AG20443 (cell line): ENCODE results near the gene AGO1.
"Not testable (repeated sequence)": the region's sequence is repeated elsewhere in the genome, so short reads cannot be mapped to it uniquely, and the experiment has no call there.

ENCODE experiments used
- DNase-seq: peaks from one replicate; pipeline ENCODE4 v3.0.0; 2012; ENCODE audit warnings: low spot score, mixed read lengths

Gene AGO1

DNA sequence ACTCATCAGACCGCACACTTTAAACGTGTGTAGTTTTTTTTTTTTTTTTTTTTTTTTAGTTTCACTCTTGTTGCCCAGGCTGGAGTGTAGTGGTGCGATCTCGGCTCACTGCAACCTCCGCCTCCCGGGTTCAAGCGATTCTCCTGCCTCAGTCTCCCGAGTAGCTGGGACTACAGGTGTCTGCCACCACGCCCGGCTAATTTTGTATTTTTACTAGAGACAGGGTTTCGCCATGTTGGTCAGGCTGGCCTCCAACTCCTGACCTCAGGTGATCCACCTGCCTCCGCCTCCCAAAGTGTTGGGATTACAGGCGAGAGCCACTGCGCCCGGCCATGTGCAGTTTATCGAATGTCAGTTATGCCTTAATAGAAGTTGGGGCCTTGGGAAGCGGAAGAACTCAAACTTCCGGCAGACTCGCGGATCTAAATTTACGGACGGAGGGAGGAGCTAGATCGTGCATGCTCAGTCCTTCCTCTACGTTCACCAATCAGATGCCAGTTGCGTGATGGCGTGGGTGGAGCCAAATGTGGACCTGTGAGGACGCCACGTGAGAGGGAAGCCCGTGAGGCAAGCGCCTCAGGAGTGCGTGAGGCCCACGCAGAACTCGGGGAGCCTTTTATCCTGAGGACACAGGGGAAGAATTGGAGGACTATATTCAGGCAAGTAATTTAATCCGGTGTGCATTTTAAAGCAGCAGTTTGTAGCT is 13.6 kb upstream of the AGO1 start:
- not testable (repeated sequence) for DNase-seq

- no peak for DNase-seq
Measured at GRCh38 chr1:35870651-35871309, 12.2 kb upstream of the AGO1 start.

- no peak for DNase-seq
Measured at GRCh38 chr1:35873243-35873750, 9.7 kb upstream of the AGO1 start.

- DNase-seq: not testable (repeated sequence)
Measured at GRCh38 chr1:35874115-35874514, 8.9 kb upstream of the AGO1 start.

DNA sequence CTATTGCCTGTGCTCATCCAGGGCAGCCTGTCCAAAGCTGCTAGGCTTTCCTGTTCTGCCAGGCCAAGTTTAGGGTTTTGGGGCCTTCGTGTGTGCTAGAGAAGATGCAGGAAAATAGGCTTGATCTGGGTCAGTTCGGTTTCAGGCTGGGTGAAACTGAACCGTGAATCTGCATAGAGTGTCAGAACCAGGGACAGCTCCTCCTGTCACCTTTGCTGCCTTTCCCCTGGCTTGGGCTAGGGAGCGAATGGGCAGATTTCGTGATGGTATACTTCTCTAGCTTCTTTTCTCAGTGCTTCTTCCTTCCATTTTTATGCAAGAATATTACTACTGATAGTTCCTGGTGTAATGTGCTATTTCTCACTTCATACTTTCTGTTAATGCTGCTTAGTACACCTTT is 6.0 kb upstream of the AGO1 start:
- DNase-seq: peak; percentile 54

DNA sequence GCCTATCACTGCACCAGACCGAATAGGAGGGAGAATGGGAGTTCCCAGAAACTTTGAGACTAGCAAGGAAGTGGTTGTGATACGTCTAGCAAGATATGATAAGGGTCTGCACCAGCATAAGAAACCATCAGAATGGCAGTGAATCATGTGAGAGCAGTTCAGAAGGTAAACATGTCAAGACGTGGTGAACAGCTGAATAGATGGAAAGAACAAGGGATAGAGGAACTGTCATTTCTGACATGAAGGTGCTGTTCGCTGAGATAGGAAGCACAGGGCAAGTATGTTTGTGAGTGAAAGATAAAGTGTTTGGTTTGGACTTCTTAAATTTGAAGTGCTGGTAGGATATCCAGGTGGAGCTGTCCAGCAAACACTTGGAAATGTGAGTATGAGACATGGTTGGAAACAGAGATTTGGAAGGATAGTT is 1.1 kb upstream of the AGO1 start:
- DNase-seq: no peak

- no peak for DNase-seq
Measured at GRCh38 chr1:35882586-35882944, 444 bp upstream of the AGO1 start.

DNA sequence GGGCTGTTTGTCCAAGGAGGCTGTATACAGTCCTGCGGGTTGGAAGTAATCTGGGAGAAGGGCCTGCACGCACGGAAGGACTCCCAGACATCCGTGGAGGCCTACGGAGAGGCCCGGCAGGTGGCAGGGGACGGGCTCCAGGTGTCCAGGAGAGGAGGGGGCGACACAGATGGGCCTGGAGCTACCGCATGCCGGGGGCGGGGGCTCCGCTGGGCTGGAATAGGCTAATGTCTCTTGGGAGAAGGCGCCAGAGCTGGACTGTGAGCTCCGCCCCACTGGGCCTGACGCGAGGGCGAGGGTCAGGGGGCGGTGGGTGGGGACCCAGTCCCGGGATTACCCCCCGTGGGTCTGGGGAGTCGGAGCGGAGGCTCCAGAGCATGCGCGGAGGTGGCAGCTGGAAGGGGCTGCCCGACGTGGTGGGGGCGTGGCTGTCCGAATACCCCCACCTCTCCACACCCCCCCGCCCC is 659 bp downstream of the AGO1 start:
- DNase-seq: peak; percentile 80

GRCh38 chr1:35884934-35885333 is 1.9 kb downstream of the AGO1 start:
- no peak for DNase-seq

DNA sequence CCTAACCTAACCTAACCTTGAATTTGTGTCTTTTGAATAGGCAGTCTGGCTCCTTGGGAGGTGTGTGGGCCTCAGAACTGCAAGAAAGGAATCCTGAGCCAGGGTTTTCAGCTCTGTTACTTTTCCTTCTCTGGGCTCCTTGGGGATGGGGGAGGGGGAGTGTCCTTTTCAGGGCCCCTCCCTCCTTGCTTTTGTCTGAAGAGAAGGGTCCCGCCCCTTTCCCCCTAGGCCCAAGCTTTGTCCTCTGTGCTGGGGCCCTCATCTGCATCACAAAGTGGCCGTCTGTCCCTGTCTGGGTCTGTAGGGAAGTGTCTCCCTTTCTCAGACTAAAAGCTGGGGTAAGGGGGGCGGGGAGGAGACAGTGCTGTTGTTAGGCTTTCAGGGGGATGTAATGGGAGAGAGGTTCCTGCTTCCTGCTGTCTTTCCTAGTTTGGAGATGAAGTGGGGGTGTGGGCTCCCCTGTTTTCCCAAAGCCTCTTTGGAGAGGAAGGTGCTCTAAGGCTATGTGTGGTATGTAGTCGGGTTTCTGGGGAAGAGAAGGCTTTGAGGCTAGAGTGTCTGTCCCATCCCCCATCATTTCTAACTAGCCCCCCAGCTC is 3.1 kb downstream of the AGO1 start:
- no peak for DNase-seq

DNA sequence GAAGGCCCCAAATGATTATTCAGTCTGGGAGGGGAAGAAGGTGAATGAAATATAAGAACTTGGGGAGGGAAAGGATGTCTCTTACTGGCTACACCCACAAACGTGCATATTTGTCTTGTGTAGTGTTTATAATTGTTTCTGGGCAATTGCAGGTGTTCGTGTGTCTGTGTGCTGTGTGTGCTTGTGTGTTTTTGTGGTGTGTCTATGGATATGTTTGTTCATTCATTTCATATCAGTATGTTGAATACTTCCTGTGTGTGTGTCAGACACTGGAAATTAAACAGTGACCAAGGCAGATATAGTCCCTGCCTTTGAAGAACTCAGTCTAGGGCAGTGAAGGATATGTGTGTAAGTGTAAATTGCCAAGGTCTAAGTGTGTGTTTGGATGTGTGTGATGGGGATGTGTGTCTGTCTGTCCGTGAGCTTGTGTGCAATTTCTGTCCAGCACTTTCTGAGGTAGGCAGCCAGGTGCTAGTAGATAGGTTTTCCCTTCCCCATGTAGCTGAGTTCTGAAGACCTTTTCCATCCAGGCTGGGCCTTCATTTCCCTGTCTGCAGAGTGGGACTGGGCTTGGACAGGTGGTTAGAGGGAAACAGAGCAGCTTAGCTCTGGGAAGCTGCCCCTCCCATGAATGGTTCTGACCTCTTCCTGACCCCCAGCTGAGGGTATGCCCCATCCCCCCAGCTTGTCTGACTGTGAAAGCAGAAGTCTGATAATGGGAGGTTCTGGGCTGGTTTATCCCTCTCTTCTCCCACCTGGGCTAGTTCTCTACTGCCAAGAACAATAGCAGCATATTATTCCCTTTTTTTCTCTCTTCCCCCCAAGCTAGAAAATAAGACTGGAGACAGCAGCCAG is 3.8 kb downstream of the AGO1 start:
- no peak for DNase-seq

DNA sequence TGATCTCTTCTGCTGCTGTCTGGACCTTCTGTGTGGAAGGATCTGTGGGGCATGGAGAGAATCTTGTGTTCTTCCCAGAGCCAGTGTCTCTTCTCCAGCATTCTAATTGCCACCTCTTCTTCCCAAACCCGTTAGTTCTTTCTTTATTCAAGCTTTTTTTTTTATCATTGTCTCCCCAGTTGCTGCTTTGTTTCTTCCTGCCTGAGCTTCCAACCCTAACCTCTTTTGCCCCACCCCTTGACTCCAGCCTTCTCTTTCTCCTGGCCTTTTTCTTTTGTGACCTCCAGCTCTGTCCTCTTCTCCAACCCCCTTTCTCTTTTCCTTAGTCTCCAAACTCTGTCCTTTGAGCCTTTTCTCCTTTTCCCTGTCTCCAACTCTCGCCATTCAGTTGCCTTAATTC is 4.5 kb downstream of the AGO1 start:
- DNase-seq: no peak

DNA sequence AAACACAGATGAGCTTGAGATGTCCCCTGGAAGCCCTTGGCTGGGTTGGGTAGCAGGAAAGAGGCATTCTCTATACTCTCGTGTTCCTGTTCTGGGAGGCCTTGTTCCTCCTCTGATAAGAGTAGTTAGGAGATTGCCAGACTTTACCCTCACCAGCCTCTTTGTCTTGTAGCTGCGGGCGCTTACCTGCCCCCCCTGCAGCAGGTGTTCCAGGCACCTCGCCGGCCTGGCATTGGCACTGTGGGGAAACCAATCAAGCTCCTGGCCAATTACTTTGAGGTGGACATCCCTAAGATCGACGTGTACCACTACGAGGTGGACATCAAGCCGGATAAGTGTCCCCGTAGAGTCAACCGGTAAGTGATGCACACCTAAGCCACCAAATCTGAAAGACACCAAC is 5.2 kb downstream of the AGO1 start:
- no peak for DNase-seq

DNA sequence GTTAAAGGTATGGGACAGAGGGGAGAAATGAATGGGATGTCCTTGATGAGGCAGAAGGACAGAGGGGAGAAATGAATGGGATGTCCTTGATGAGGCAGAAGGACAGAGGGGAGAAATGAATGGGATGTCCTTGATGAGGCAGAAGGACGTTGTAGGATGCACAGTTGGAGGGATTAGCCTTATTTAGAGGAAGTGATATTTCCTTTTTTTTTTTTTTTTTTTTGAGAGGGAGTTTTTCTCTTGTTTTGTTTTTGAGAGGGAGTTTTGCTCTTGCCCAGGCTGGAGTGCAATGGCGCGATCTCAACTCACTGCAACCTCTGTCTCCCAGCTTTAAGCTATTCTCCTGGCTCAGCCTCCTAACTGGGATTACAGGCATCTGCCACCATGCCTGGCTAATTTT is 6.0 kb downstream of the AGO1 start:
- not testable (repeated sequence) for DNase-seq

DNA sequence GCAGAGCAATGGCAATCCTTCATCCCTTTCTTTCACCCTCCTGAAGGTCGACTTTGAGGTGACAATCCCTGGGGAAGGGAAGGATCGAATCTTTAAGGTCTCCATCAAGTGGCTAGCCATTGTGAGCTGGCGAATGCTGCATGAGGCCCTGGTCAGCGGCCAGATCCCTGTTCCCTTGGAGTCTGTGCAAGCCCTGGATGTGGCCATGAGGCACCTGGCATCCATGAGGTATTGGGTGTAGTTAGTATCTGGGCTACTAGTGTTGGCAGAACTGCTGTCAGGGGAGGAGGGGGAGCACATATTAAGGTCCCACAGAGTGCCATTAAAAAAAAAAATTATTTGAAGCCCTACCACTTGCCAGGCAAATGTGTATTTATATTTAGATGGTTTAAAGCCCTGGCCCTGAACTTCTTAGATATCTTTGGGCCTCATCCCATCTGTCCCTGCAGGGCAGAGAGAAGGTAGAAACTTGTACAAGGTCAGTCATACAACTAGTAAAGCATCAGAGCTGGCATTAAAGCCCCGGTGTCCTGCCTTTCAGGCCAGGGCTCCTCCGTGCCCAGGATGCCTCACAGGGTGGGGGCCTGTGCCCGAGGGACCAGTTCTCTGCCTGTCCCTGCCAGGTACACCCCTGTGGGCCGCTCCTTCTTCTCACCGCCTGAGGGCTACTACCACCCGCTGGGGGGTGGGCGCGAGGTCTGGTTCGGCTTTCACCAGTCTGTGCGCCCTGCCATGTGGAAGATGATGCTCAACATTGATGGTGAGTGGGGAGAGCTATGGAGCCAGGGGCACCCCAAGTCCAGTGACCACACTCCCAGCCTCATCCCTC is 10.3 kb downstream of the AGO1 start:
- DNase-seq: no peak

GRCh38 chr1:35894183-35894582 is 11.2 kb downstream of the AGO1 start:
- no peak for DNase-seq

DNA sequence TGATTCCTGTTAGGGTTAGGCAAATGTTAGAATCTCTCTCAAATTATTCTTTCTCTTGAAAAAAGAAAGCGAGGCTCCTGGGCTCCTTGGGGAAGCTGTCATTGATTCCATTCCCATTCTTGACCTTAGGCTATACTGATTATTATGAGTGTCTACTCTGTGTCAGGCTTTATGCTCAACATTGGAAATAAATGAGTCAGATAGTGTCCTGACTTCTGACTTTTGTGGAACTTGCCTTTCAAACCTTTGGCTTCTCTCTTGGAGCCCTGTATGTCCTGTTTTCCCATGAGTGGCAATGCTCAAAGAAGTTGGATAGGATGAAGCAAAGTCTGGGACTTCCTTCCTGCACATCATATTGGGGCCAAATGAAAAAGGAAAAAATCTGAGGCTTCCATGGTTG is 11.6 kb downstream of the AGO1 start:
- DNase-seq: no peak

DNA sequence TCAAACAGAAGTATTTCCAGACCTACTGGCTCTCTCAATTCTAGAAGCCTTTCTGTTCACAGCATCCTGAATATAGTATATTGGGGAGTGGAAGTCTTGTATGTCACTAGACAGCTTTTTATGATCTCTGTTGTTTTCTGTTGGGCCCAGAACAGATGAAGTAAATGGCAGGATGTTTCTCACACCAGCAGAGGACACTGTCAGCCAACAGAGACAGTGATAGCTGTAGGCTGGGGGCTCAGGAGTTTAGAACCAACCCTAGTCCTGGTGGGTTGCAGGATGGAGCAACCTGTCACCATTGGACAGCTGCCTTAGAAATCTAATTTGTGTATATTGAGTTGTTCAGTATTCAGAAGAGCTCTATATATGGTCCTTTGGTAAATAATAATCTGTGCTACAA is 16.9 kb downstream of the AGO1 start:
- no peak for DNase-seq

GRCh38 chr1:35901235-35901634 is 18.2 kb downstream of the AGO1 start:
- DNase-seq: no peak

- no peak for DNase-seq
Measured at GRCh38 chr1:35902671-35903070, 19.7 kb downstream of the AGO1 start.

DNA sequence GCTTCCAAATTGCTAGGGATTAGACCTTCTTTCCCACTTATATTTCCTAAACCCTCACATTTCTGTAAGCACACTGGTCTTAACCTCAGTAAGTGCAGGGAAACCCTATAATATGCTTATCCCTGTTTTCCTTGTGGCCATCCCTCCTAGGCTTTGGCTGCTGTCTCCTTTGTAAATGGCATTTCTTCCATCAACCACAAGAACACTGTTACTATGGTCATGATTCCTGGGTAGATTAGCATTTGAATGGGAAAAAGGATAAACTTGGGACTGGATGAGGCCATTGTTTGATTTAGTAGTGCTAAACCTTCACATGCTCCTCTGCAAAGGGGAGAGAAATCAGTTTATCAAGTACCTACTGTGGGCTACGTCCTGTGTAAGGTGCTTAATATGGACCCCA is 31.7 kb downstream of the AGO1 start:
- DNase-seq: no peak
